ENCODE data around the gene ABR.
A peak's percentile ranks its signal among the peaks of the same experiment; 100 is the strongest.
"Not testable (repeated sequence)": the region's sequence is repeated elsewhere in the genome, so short reads cannot be mapped to it uniquely, and the experiment has no call there.

Gene ABR

GRCh38 chr17:980406-981291, 199.1 kb downstream of the ABR start:
- H3K36me3 ChIP-seq (ENCODE audit: insufficient read depth, low read length) = no peaks in the 10 kb centered on the region
- H3K4me1 ChIP-seq (ENCODE audit: insufficient read depth, low read length) = peaks cover 29% of the 10 kb centered on the region
- no peaks in the 10 kb centered on the region for H3K27me3 ChIP-seq (ENCODE audit: control insufficient read depth in 1 of 2, insufficient read depth in 2 of 2, low read length in 2 of 2)
- H3K4me3 ChIP-seq (ENCODE audit: low read depth in 1 of 2, low read length in 2 of 2) = peak overlapping the region; percentile 26 to 43
- H3K9ac ChIP-seq (ENCODE audit: low read length) = no peak overlapping the region
- peak overlapping the region; percentile 63 for H3K27ac ChIP-seq (ENCODE audit: low read depth, low read length)
- no peaks in the 10 kb centered on the region for H3K9me3 ChIP-seq (ENCODE audit: low read length)

GRCh38 chr17:979539-980405, 200.0 kb downstream of the ABR start, which contains the start of gene NXN:
Gene NXN (minus strand): TSS chr17:979776.
- peak within 1 kb of the TSS; percentile 94 for H3K27ac ChIP-seq (ENCODE audit: low read depth, low read length)
- H3K4me1 ChIP-seq (ENCODE audit: insufficient read depth, low read length) = peaks cover 37% of the 10 kb centered on the region
- H3K4me3 ChIP-seq (ENCODE audit: low read depth in 1 of 2, low read length in 2 of 2) = peak within 1 kb of the TSS; percentile 56 to 62
- H3K9me3 ChIP-seq (ENCODE audit: low read length) = no peaks in the 10 kb centered on the region
- H3K27me3 ChIP-seq (ENCODE audit: control insufficient read depth in 1 of 2, insufficient read depth in 2 of 2, low read length in 2 of 2) = no peaks in the 10 kb centered on the region
- no peaks in the 10 kb centered on the region for H3K36me3 ChIP-seq (ENCODE audit: insufficient read depth, low read length)
- H3K9ac ChIP-seq (ENCODE audit: low read length) = peak within 1 kb of the TSS; percentile 40

- Histone ChIP-seq H3K27ac (ENCODE audit: low read depth, low read length) (peak overlapping the region; percentile 68), H3K4me1 (ENCODE audit: insufficient read depth, low read length) (peaks cover 37% of the 10 kb centered on the region)
Observed at GRCh38 chr17:979212-979538, 200.6 kb downstream of the ABR start.

GRCh38 chr17:978103-979093, 201.4 kb downstream of the ABR start:
- H3K9ac ChIP-seq (ENCODE audit: low read length) = peak overlapping the region; percentile 40
- no peaks in the 10 kb centered on the region for H3K9me3 ChIP-seq (ENCODE audit: low read length)
- H3K27me3 ChIP-seq (ENCODE audit: control insufficient read depth in 1 of 2, insufficient read depth in 2 of 2, low read length in 2 of 2) = no peaks in the 10 kb centered on the region
- peaks cover 37% of the 10 kb centered on the region for H3K4me1 ChIP-seq (ENCODE audit: insufficient read depth, low read length)
- H3K36me3 ChIP-seq (ENCODE audit: insufficient read depth, low read length) = no peaks in the 10 kb centered on the region
- H3K27ac ChIP-seq (ENCODE audit: low read depth, low read length) = peak overlapping the region; percentile 94
- H3K4me3 ChIP-seq (ENCODE audit: low read depth in 1 of 2, low read length in 2 of 2) = peak overlapping the region; percentile 56 to 62

More at GRCh38 chr17:979212-979538, 200.6 kb downstream of the ABR start:
- H3K4me3 ChIP-seq (ENCODE audit: low read depth in 1 of 2, low read length in 2 of 2) = no peak overlapping the region
- H3K36me3 ChIP-seq (ENCODE audit: insufficient read depth, low read length) = no peaks in the 10 kb centered on the region
- no peaks in the 10 kb centered on the region for H3K9me3 ChIP-seq (ENCODE audit: low read length)
- no peak overlapping the region for H3K9ac ChIP-seq (ENCODE audit: low read length)
- no peaks in the 10 kb centered on the region for H3K27me3 ChIP-seq (ENCODE audit: control insufficient read depth in 1 of 2, insufficient read depth in 2 of 2, low read length in 2 of 2)

GRCh38 chr17:977166-977565, 202.6 kb downstream of the ABR start:
- Histone ChIP-seq H3K4me3 (ENCODE audit: low read depth in 1 of 2, low read length in 2 of 2) (peak overlapping the region in 1 of 2 donors; percentile 62), H3K27me3 (ENCODE audit: control insufficient read depth in 1 of 2, insufficient read depth in 2 of 2, low read length in 2 of 2) (no peaks in the 10 kb centered on the region), H3K27ac (ENCODE audit: low read depth, low read length) (peak overlapping the region; percentile 94)

GRCh38 chr17:976312-976711, 203.5 kb downstream of the ABR start:
- no peaks in the 10 kb centered on the region for H3K27me3 ChIP-seq (ENCODE audit: control insufficient read depth in 1 of 2, insufficient read depth in 2 of 2, low read length in 2 of 2)
- peaks cover 37% of the 10 kb centered on the region for H3K4me1 ChIP-seq (ENCODE audit: insufficient read depth, low read length)
- no peak overlapping the region for H3K9ac ChIP-seq (ENCODE audit: low read length)
- peak overlapping the region in 1 of 2 donors; percentile 42 for H3K4me3 ChIP-seq (ENCODE audit: low read depth in 1 of 2, low read length in 2 of 2)
- peak overlapping the region; percentile 94 for H3K27ac ChIP-seq (ENCODE audit: low read depth, low read length)
- peaks cover 4% of the 10 kb centered on the region for H3K36me3 ChIP-seq (ENCODE audit: insufficient read depth, low read length)
- no peaks in the 10 kb centered on the region for H3K9me3 ChIP-seq (ENCODE audit: low read length)

More at GRCh38 chr17:977166-977565, 202.6 kb downstream of the ABR start:
- H3K36me3 ChIP-seq (ENCODE audit: insufficient read depth, low read length) = peaks cover 4% of the 10 kb centered on the region
- peak overlapping the region; percentile 40 for H3K9ac ChIP-seq (ENCODE audit: low read length)
- no peaks in the 10 kb centered on the region for H3K9me3 ChIP-seq (ENCODE audit: low read length)
- peaks cover 37% of the 10 kb centered on the region for H3K4me1 ChIP-seq (ENCODE audit: insufficient read depth, low read length)

- no peaks in the 10 kb centered on the region for H3K27me3 ChIP-seq (ENCODE audit: control insufficient read depth in 1 of 2, insufficient read depth in 2 of 2, low read length in 2 of 2)
- H3K27ac ChIP-seq (ENCODE audit: low read depth, low read length) = peak overlapping the region; percentile 10
Observed at GRCh38 chr17:975371-975915, 204.3 kb downstream of the ABR start.

GRCh38 chr17:974778-975177, 205.0 kb downstream of the ABR start:
- H3K4me3 ChIP-seq (ENCODE audit: low read depth in 1 of 2, low read length in 2 of 2); H3K9ac ChIP-seq (ENCODE audit: low read length); H3K36me3 ChIP-seq (ENCODE audit: insufficient read depth, low read length); H3K27me3 ChIP-seq (ENCODE audit: control insufficient read depth in 1 of 2, insufficient read depth in 2 of 2, low read length in 2 of 2); H3K9me3 ChIP-seq (ENCODE audit: low read length): not testable (repeated sequence)
- Histone ChIP-seq H3K4me1 (ENCODE audit: insufficient read depth, low read length) (peaks cover 36% of the 10 kb centered on the region), H3K27ac (ENCODE audit: low read depth, low read length) (peak overlapping the region; percentile 10)

More at GRCh38 chr17:975371-975915, 204.3 kb downstream of the ABR start:
- Histone ChIP-seq H3K36me3 (ENCODE audit: insufficient read depth, low read length) (peaks cover 4% of the 10 kb centered on the region), H3K9me3 (ENCODE audit: low read length) (no peaks in the 10 kb centered on the region), H3K4me3 (ENCODE audit: low read depth in 1 of 2, low read length in 2 of 2) (no peak overlapping the region), H3K9ac (ENCODE audit: low read length) (no peak overlapping the region), H3K4me1 (ENCODE audit: insufficient read depth, low read length) (peaks cover 38% of the 10 kb centered on the region)

GRCh38 chr17:973053-973452, 206.7 kb downstream of the ABR start:
- peaks cover 4% of the 10 kb centered on the region for H3K36me3 ChIP-seq (ENCODE audit: insufficient read depth, low read length)
- peaks cover 52% of the 10 kb centered on the region for H3K4me1 ChIP-seq (ENCODE audit: insufficient read depth, low read length)
- no peak overlapping the region for H3K9ac ChIP-seq (ENCODE audit: low read length)
- no peak overlapping the region for H3K4me3 ChIP-seq (ENCODE audit: low read depth in 1 of 2, low read length in 2 of 2)
- H3K27ac ChIP-seq (ENCODE audit: low read depth, low read length) = no peak overlapping the region
- H3K9me3 ChIP-seq (ENCODE audit: low read length) = no peaks in the 10 kb centered on the region
- H3K27me3 ChIP-seq (ENCODE audit: control insufficient read depth in 1 of 2, insufficient read depth in 2 of 2, low read length in 2 of 2) = no peaks in the 10 kb centered on the region

- H3K27ac ChIP-seq (ENCODE audit: low read depth, low read length); H3K27me3 ChIP-seq (ENCODE audit: control insufficient read depth in 1 of 2, insufficient read depth in 2 of 2, low read length in 2 of 2); H3K9me3 ChIP-seq (ENCODE audit: low read length); H3K4me3 ChIP-seq (ENCODE audit: low read depth in 1 of 2, low read length in 2 of 2); H3K9ac ChIP-seq (ENCODE audit: low read length); H3K36me3 ChIP-seq (ENCODE audit: insufficient read depth, low read length): not testable (repeated sequence)
- peaks cover 52% of the 10 kb centered on the region for H3K4me1 ChIP-seq (ENCODE audit: insufficient read depth, low read length)
Observed at GRCh38 chr17:971861-972260, 207.9 kb downstream of the ABR start.

Measured in muscle layer of colon (tissue), 2 donors.